HepG2 (cell line): ENCODE measurements around the gene COLQ. TPM values are rescaled to one million over a fixed set of nuclear protein-coding genes. Genes with fewer than 3 reads are reported as not detected.

ENCODE experiments used
- ATAC-seq: fragments of 200-7000 bp; cut with Tn5 transposase; 3 replicates; pipeline ENCODE4 v1.9.1; 2020; ENCODE audit warnings: mild to moderate bottlenecking, moderate library complexity
- BruUV-seq: library from RNA; stranded (reverse); fragments of 400-500 nt; replicated peaks from 2 replicates; lab custom pipeline; 2021; lab: Mats Ljungman, UMichigan
- CTCF ChIA-PET: fragments of 300-600 bp; formaldehyde crosslinking; extraction: SDS; loops from one replicate; lab custom pipeline; 2021; ENCODE audit warnings: low total read pairs, inconsistent platforms, low intra/inter-chr PET ratio; lab: Yijun Ruan, JAX
- POLR2A ChIA-PET: fragments of 350-600 bp; sonication (Branson Sonifier 250); formaldehyde crosslinking; loops from one replicate; lab custom pipeline; 2020; ENCODE audit warnings: antibody characterized with exemption, inconsistent platforms; lab: Yijun Ruan, JAX
- DNase-seq: peaks from one replicate; pipeline ENCODE4 v3.0.0-alpha.2; 2015; ENCODE audit warnings: low spot score
- FAIRE-seq: peaks from 3 replicates; lab custom pipeline; 2011; peaks lifted over from hg19 to GRCh38; lab: Jason Lieb, UNC
- H2AFZ ChIP-seq: one replicate; pipeline ENCODE4 v1.6.1; 2011; ENCODE audit warnings: low read length, inconsistent platforms
- H3K27ac ChIP-seq: fragments of 300-600 bp; 3 replicates; pipeline ENCODE4 v1.8.0; 2011; ENCODE audit warnings: mixed run types, mild to moderate bottlenecking, mixed read lengths, low read length, inconsistent platforms; ENCODE audit not compliant: insufficient read depth; ENCODE audit errors: extremely low read length
- H3K27me3 ChIP-seq, 2 experiments: fragments of 200-600 bp in 1 of 2; 2 replicates in 1 of 2; 3 replicates in 1 of 2; pipeline versions ENCODE4 v1.6.0 to v1.8.0; 2011; ENCODE audit warnings: low read length in 2 of 2, mild to moderate bottlenecking in 2 of 2, moderate library complexity in 2 of 2, inconsistent platforms in 1 of 2; ENCODE audit not compliant: insufficient read depth in 2 of 2, control insufficient read depth in 1 of 2
- H3K36me3 ChIP-seq, 2 experiments: fragments of 200-600 bp in 1 of 2; replicated peaks in 1 of 2; 2 replicates in 1 of 2; 3 replicates in 1 of 2; pipeline versions ENCODE4 v1.5.1 to v1.8.0; 2011; ENCODE audit warnings: low read length in 2 of 2, inconsistent platforms in 1 of 2; ENCODE audit not compliant: insufficient read depth in 2 of 2, control insufficient read depth in 1 of 2
- H3K4me1 ChIP-seq: 2 replicates; pipeline ENCODE4 v1.5.1; 2012; ENCODE audit warnings: low read length, inconsistent platforms; ENCODE audit not compliant: insufficient read depth
- H3K4me2 ChIP-seq: 2 replicates; pipeline ENCODE4 v1.6.0; 2011; ENCODE audit warnings: low read depth, low read length, inconsistent platforms
- H3K4me3 ChIP-seq, 3 experiments: fragments of 200-600 bp in 1 of 3; sonication (generic), shearing (Covaris generic) in 1 of 3; replicated peaks in 1 of 3; 2 replicates each; pipeline ENCODE4 v1.5.1; 2011 to 2016; ENCODE audit warnings: low read length in 3 of 3, inconsistent platforms in 2 of 3, low read depth in 2 of 3, mild to moderate bottlenecking in 2 of 3, control low read depth in 1 of 3, mixed read lengths in 1 of 3; ENCODE audit not compliant: insufficient read depth in 1 of 3
- H3K79me2 ChIP-seq: one replicate; pipeline ENCODE4 v1.6.1; 2011; ENCODE audit warnings: low read length, inconsistent platforms; ENCODE audit not compliant: insufficient read depth
- H3K9ac ChIP-seq: 2 replicates; pipeline ENCODE4 v1.6.0; 2011; ENCODE audit warnings: mild to moderate bottlenecking, low read depth, low read length, inconsistent platforms; ENCODE audit not compliant: insufficient read depth
- H3K9me3 ChIP-seq: 2 replicates; pipeline ENCODE4 v1.5.1; 2012; ENCODE audit warnings: mild to moderate bottlenecking, low read length
- H4K20me1 ChIP-seq: 2 replicates; pipeline ENCODE4 v1.6.0; 2011; ENCODE audit warnings: inconsistent platforms, mild to moderate bottlenecking, low read length, moderate library complexity; ENCODE audit not compliant: insufficient read depth
- ASH2L ChIP-seq: fragments of 300-600, 200-600 bp; sonication (generic); IDR thresholded peaks from 2 replicates; pipeline ENCODE4 v1.7.0; 2017; ENCODE audit warnings: low read depth, mild to moderate bottlenecking, moderate library complexity, mixed read lengths, low read length; ENCODE audit not compliant: insufficient read length
- E2F5 ChIP-seq: sonication (generic); formaldehyde crosslinking; conservative IDR thresholded peaks from 2 replicates; pipeline ENCODE4 v1.4.0; 2020; ENCODE audit warnings: missing genetic modification reagents
- FOXK1 ChIP-seq: sonication (generic); formaldehyde crosslinking; IDR thresholded peaks from 2 replicates; pipeline ENCODE4 v1.4.0; 2020; ENCODE audit warnings: low read depth, missing genetic modification reagents, borderline replicate concordance
- JUN ChIP-seq: sonication (generic); formaldehyde crosslinking; IDR thresholded peaks from 2 replicates; pipeline ENCODE4 v1.4.0; 2020; ENCODE audit warnings: mild to moderate bottlenecking, missing genetic modification reagents
- ZIK1 ChIP-seq: sonication (generic); formaldehyde crosslinking; IDR thresholded peaks from 2 replicates; pipeline ENCODE4 v1.5.0; 2020; ENCODE audit warnings: mild to moderate bottlenecking, low read depth, missing genetic modification reagents, borderline replicate concordance
- ZNF441 ChIP-seq: sonication (generic); formaldehyde crosslinking; IDR thresholded peaks from 2 replicates; pipeline ENCODE4 v1.7.0; 2021; ENCODE audit warnings: missing genetic modification reagents, borderline replicate concordance
- ZNF598 ChIP-seq: sonication (generic); formaldehyde crosslinking; IDR thresholded peaks from 2 replicates; pipeline ENCODE4 v1.5.1; 2020; ENCODE audit warnings: mild to moderate bottlenecking, missing genetic modification reagents, borderline replicate concordance
- ZNF687 ChIP-seq: sonication (generic); formaldehyde crosslinking; IDR thresholded peaks from 2 replicates; pipeline ENCODE4 v1.5.1; 2020; ENCODE audit warnings: mild to moderate bottlenecking, missing genetic modification reagents, moderate library complexity
- ZNF891 ChIP-seq: sonication (generic); formaldehyde crosslinking; IDR thresholded peaks from 2 replicates; pipeline ENCODE4 v1.5.0; 2020; ENCODE audit warnings: mild to moderate bottlenecking, missing genetic modification reagents
- WGBS: methylation state at CpG from one replicate; pipeline ENCODE4 v1.1.6; 2017; ENCODE audit warnings: low lambda C conversion rate; 5-methylcytosine and 5-hydroxymethylcytosine counted together
- in situ Hi-C: cut with HindIII; loops from 2 replicates; pipeline ENCODE4 v1.10.0; 2017; ENCODE audit warnings: low pct_unique_long_range_greater_than_20kb; ENCODE audit not compliant: extremely low pct_ligation_motif_present
- intact Hi-C: fragments of 100-400 bp; cut with micrococcal nuclease; formaldehyde crosslinking; loops from one replicate; pipeline ENCODE4 v1.10.0; 2022; ENCODE audit not compliant: unreplicated experiment
- polyA plus RNA-seq, 8 experiments: library from polyadenylated mRNA; depleted of rRNA in 3 of 8; stranded (reverse) in 7 of 8; unstranded in 1 of 8; fragments of >200 nt; fragmentation: Illumina TruSeq in 4 of 8; extraction: Trizol in 4 of 8; gene quantifications; 2 replicates each; pipeline versions ENCODE4 v1.2.1 to v1.2.3, GENCODE V29; 2011 to 2016; ENCODE audit warnings: low read depth in 4 of 8, missing spikeins in 1 of 8, mixed read lengths in 1 of 8; ENCODE audit not compliant: insufficient read depth in 1 of 8
- total RNA-seq, 5 experiments: library from RNA; depleted of rRNA; stranded (reverse); fragments of >200 nt; fragmentation: Illumina TruSeq; extraction: Trizol; gene quantifications; 2 replicates each; pipeline ENCODE4 v1.2.3, GENCODE V29; 2016; ENCODE audit warnings: low read depth in 1 of 5
- TF ChIP-seq, protein P1 (sequence below): sonication (generic); formaldehyde crosslinking; IDR thresholded peaks from 2 replicates; pipeline ENCODE4 v1.5.0; 2020; ENCODE audit warnings: mild to moderate bottlenecking, missing genetic modification reagents, moderate library complexity

Gene COLQ
- total and polyA plus RNA-seq, 2 of the 13 experiments (the other 11 are each of a cell fraction or from before 2014, with no cell fraction given) = 0.31 to 0.46 TPM

GRCh38 chr3:15452156-15452555 lies 69.3 kb downstream of the COLQ start:
- no peak for TF ChIP-seq ZNF598
- Histone ChIP-seq H3K9ac (no peak overlapping the region), H4K20me1 (no peaks in the 10 kb centered on the region), H3K4me1 (no peaks in the 10 kb centered on the region), H3K9me3 (no peaks in the 10 kb centered on the region), H3K36me3 (no peaks in the 10 kb centered on the region), H2AFZ (no peak overlapping the region), H3K4me2 (no peak overlapping the region), H3K27me3 (no peaks in the 10 kb centered on the region), H3K27ac (no peak overlapping the region), H3K79me2 (no peaks in the 10 kb centered on the region), H3K4me3 (no peak overlapping the region)
- ATAC-seq (no peak), DNase-seq (no peak), FAIRE-seq (no peak)
- CTCF ChIA-PET = no interaction called here
- POLR2A ChIA-PET = no interaction called here
- BruUV-seq = no TSS peak
- in situ Hi-C loops (no loop called here), intact Hi-C loops (no loop called here)
- 52% methylated on average over 6 of the region's 9 CpGs for WGBS

GRCh38 chr3:15451216-15452113 lies 70.0 kb downstream of the COLQ start:
- H3K4me1 ChIP-seq = no peaks in the 10 kb centered on the region
- H3K9me3 ChIP-seq = no peaks in the 10 kb centered on the region
- no TSS peak for BruUV-seq
- H3K4me3 ChIP-seq = no peak overlapping the region
- H2AFZ ChIP-seq = no peak overlapping the region
- intact Hi-C loops = no loop called here
- WGBS = 85% methylated on average over 13 of the region's 18 CpGs
- H3K27ac ChIP-seq = no peak overlapping the region
- in situ Hi-C loops = no loop called here
- POLR2A ChIA-PET = no interaction called here
- CTCF ChIA-PET = no interaction called here
- no peak overlapping the region for H3K4me2 ChIP-seq
- no peaks in the 10 kb centered on the region for H4K20me1 ChIP-seq
- no peak for DNase-seq
- ATAC-seq = no peak
- FAIRE-seq = no peak
- H3K27me3 ChIP-seq = no peaks in the 10 kb centered on the region
- H3K36me3 ChIP-seq = no peaks in the 10 kb centered on the region
- no peak overlapping the region for H3K9ac ChIP-seq
- H3K79me2 ChIP-seq = no peaks in the 10 kb centered on the region
- TF ChIP-seq JUN (CRISPR knock-in tag) = no peak
- TF ChIP-seq ZIK1 (CRISPR knock-in tag) = no peak
- no peak for TF ChIP-seq ZNF687 (CRISPR knock-in tag)
- no peak for TF ChIP-seq ZNF441 (CRISPR knock-in tag)
- TF ChIP-seq E2F5 = no peak
- TF ChIP-seq ZNF891 (CRISPR knock-in tag) = no peak
- no peak for TF ChIP-seq ASH2L
- TF ChIP-seq, protein P1, sequence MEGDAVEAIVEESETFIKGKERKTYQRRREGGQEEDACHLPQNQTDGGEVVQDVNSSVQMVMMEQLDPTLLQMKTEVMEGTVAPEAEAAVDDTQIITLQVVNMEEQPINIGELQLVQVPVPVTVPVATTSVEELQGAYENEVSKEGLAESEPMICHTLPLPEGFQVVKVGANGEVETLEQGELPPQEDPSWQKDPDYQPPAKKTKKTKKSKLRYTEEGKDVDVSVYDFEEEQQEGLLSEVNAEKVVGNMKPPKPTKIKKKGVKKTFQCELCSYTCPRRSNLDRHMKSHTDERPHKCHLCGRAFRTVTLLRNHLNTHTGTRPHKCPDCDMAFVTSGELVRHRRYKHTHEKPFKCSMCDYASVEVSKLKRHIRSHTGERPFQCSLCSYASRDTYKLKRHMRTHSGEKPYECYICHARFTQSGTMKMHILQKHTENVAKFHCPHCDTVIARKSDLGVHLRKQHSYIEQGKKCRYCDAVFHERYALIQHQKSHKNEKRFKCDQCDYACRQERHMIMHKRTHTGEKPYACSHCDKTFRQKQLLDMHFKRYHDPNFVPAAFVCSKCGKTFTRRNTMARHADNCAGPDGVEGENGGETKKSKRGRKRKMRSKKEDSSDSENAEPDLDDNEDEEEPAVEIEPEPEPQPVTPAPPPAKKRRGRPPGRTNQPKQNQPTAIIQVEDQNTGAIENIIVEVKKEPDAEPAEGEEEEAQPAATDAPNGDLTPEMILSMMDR (CRISPR knock-in tag) = no peak
- TF ChIP-seq FOXK1 (CRISPR knock-in tag) = no peak
